Neural cell (in vitro differentiated cells): Measurements from ENCODE around the gene OXNAD1. TPM values are rescaled to one million over a fixed set of nuclear protein-coding genes. Genes with fewer than 3 reads are reported as not detected.

ENCODE experiments used
- H2AFZ ChIP-seq: fragments of 200-600, 300-800 bp; sonication (generic), shearing (Covaris generic); 2 replicates; pipeline ENCODE4 v1.6.0; 2014; ENCODE audit warnings: low read depth, mild to moderate bottlenecking, antibody characterized with exemption, low read length, moderate library complexity
- H3F3A ChIP-seq: fragments of 200-600 bp; shearing (Covaris generic); 2 replicates; pipeline ENCODE4 v1.6.1; 2016; ENCODE audit warnings: mild to moderate bottlenecking, moderate library complexity, mixed read lengths, antibody characterized with exemption, low read length; ENCODE audit not compliant: insufficient read depth, poor library complexity, severe bottlenecking
- H3K27ac ChIP-seq: fragments of 200-600, 300-800 bp; sonication (generic), shearing (Covaris generic); 2 replicates; pipeline ENCODE4 v1.5.1; 2014; ENCODE audit warnings: mild to moderate bottlenecking, low read length, moderate library complexity
- H3K27me3 ChIP-seq: fragments of 300-800, 200-600 bp; sonication (generic), shearing (Covaris generic); 2 replicates; pipeline ENCODE4 v1.6.0; 2014; ENCODE audit warnings: mild to moderate bottlenecking, low read depth, low read length, moderate library complexity; ENCODE audit not compliant: insufficient read depth
- H3K36me3 ChIP-seq: fragments of 300-800, 200-600 bp; sonication (generic), shearing (Covaris generic); 2 replicates; pipeline ENCODE4 v1.5.1; 2014; ENCODE audit warnings: mild to moderate bottlenecking, antibody characterized with exemption, low read length, moderate library complexity; ENCODE audit not compliant: insufficient read depth
- H3K4me2 ChIP-seq: fragments of 300-800, 200-600 bp; sonication (generic), shearing (Covaris generic); 2 replicates; pipeline ENCODE4 v1.6.0; 2014; ENCODE audit warnings: mild to moderate bottlenecking, low read length
- H3K4me3 ChIP-seq: fragments of 300-800, 200-600 bp; sonication (generic), shearing (Covaris generic); 2 replicates; pipeline ENCODE4 v1.5.1; 2014; ENCODE audit warnings: mild to moderate bottlenecking, low read length, moderate library complexity
- H3K79me2 ChIP-seq: fragments of 200-600 bp; shearing (Covaris generic); replicated peaks from 2 replicates; pipeline ENCODE4 v1.6.0; 2014; ENCODE audit warnings: mild to moderate bottlenecking, low read length, moderate library complexity; ENCODE audit not compliant: insufficient read depth
- H3K9ac ChIP-seq: fragments of 300-800, 200-600 bp; sonication (generic), shearing (Covaris generic); 2 replicates; pipeline ENCODE4 v1.6.1; 2016; ENCODE audit warnings: mild to moderate bottlenecking, low read length, mixed read lengths
- H3K9me2 ChIP-seq: fragments of 200-600 bp; shearing (Covaris generic); 2 replicates; pipeline ENCODE4 v1.6.1; 2016; ENCODE audit warnings: mild to moderate bottlenecking, low read length, mixed read lengths; ENCODE audit not compliant: insufficient read depth
- H3K9me3 ChIP-seq: fragments of 200-600, 300-800 bp; sonication (generic), shearing (Covaris generic); 2 replicates; pipeline ENCODE4 v1.6.1; 2016; ENCODE audit warnings: mild to moderate bottlenecking, mixed run types, low read length, moderate library complexity, mixed read lengths
- H4K20me1 ChIP-seq: fragments of 200-600 bp; shearing (Covaris generic); 2 replicates; pipeline ENCODE4 v1.6.1; 2016; ENCODE audit warnings: mild to moderate bottlenecking, mixed run types; ENCODE audit not compliant: insufficient read depth
- EP300 ChIP-seq: fragments of 450-650 bp; conservative IDR thresholded peaks from 2 replicates; pipeline ENCODE4 v1.6.1; 2014; ENCODE audit warnings: antibody characterized with exemption, mild to moderate bottlenecking, moderate library complexity; ENCODE audit not compliant: poor library complexity, severe bottlenecking
- EZH2 ChIP-seq: fragments of 200-600, 300-800 bp; shearing (Covaris generic), sonication (generic); IDR thresholded peaks from 2 replicates; pipeline ENCODE4 v1.6.1; 2014; ENCODE audit warnings: antibody characterized with exemption, low read length, borderline replicate concordance, mild to moderate bottlenecking; ENCODE audit not compliant: insufficient read depth, poor library complexity, severe bottlenecking
- MXI1 ChIP-seq: fragments of 450-650 bp; conservative IDR thresholded peaks from 2 replicates; pipeline ENCODE4 v1.6.1; 2014; ENCODE audit warnings: antibody characterized with exemption, mild to moderate bottlenecking; ENCODE audit not compliant: poor library complexity, severe bottlenecking
- POLR2AphosphoS5 ChIP-seq: IDR thresholded peaks from 2 replicates; pipeline ENCODE4 v1.6.1; 2012
- RAD21 ChIP-seq: fragments of 450-650 bp; conservative IDR thresholded peaks from 2 replicates; pipeline ENCODE4 v1.6.1; 2014; ENCODE audit warnings: antibody characterized with exemption, mild to moderate bottlenecking, moderate library complexity
- SMC3 ChIP-seq: fragments of 450-650 bp; conservative IDR thresholded peaks from 2 replicates; pipeline ENCODE4 v1.6.1; 2014; ENCODE audit warnings: antibody characterized with exemption, mild to moderate bottlenecking, moderate library complexity; ENCODE audit not compliant: poor library complexity
- TAF1 ChIP-seq: IDR thresholded peaks from 2 replicates; pipeline ENCODE4 v1.6.1; 2012; ENCODE audit warnings: low read depth
- polyA plus RNA-seq: library from polyadenylated mRNA; depleted of rRNA; stranded (reverse); fragments of >200 nt; gene quantifications from 2 replicates; pipeline ENCODE4 v1.2.3, GENCODE V29; 2014
- TF ChIP-seq, protein P1 (sequence below): fragments of 450-650 bp; IDR thresholded peaks from 2 replicates; pipeline ENCODE4 v1.5.1; 2014; ENCODE audit warnings: antibody characterized with exemption, mild to moderate bottlenecking, moderate library complexity; ENCODE audit not compliant: poor library complexity, severe bottlenecking
- TF ChIP-seq, protein P2 (sequence below): IDR thresholded peaks from 2 replicates; pipeline ENCODE4 v1.6.1; 2012; ENCODE audit warnings: borderline replicate concordance

Gene OXNAD1
- polyA plus RNA-seq, 1 donor from 2014 or later = 16.4 TPM

- no peak for TF ChIP-seq MXI1
These were observed 15.7 kb upstream of the OXNAD1 start (continued) for GRCh38 chr3:16249336-16249735.

DNA sequence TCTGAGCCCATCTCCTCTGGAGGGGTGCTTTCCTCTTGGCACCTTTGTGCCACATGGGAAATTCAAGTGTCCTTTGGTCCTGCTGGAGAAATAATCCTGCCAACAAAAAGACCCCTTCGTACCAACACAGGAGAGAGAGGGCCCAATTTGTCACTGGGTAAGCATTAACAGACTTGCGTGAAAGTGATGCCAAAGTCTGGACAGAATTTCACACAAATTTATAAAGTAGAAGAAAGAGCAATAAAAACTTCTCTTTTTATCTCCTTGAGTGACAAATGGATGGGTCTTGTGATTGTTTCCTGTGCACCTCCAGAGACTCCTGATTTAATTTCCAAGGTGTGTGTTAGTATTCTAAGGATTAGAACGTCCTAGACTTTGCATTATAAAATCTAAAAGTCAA, 15.1 kb upstream of the OXNAD1 start:
- Histone ChIP-seq H4K20me1 (no peaks in the 10 kb centered on the region), H3K9ac (no peak overlapping the region), H3K27ac (no peak overlapping the region), H3K36me3 (no peaks in the 10 kb centered on the region), H3K9me2 (no peaks in the 10 kb centered on the region), H2AFZ (no peak overlapping the region), H3F3A (no peaks in the 10 kb centered on the region), H3K9me3 (no peaks in the 10 kb centered on the region), H3K79me2 (no peaks in the 10 kb centered on the region), H3K27me3 (no peaks in the 10 kb centered on the region), H3K4me3 (no peak overlapping the region), H3K4me2 (no peak overlapping the region)
- TF ChIP-seq, protein P1, sequence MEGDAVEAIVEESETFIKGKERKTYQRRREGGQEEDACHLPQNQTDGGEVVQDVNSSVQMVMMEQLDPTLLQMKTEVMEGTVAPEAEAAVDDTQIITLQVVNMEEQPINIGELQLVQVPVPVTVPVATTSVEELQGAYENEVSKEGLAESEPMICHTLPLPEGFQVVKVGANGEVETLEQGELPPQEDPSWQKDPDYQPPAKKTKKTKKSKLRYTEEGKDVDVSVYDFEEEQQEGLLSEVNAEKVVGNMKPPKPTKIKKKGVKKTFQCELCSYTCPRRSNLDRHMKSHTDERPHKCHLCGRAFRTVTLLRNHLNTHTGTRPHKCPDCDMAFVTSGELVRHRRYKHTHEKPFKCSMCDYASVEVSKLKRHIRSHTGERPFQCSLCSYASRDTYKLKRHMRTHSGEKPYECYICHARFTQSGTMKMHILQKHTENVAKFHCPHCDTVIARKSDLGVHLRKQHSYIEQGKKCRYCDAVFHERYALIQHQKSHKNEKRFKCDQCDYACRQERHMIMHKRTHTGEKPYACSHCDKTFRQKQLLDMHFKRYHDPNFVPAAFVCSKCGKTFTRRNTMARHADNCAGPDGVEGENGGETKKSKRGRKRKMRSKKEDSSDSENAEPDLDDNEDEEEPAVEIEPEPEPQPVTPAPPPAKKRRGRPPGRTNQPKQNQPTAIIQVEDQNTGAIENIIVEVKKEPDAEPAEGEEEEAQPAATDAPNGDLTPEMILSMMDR = no peak
- TF ChIP-seq EP300 = no peak
- TF ChIP-seq, protein P2, sequence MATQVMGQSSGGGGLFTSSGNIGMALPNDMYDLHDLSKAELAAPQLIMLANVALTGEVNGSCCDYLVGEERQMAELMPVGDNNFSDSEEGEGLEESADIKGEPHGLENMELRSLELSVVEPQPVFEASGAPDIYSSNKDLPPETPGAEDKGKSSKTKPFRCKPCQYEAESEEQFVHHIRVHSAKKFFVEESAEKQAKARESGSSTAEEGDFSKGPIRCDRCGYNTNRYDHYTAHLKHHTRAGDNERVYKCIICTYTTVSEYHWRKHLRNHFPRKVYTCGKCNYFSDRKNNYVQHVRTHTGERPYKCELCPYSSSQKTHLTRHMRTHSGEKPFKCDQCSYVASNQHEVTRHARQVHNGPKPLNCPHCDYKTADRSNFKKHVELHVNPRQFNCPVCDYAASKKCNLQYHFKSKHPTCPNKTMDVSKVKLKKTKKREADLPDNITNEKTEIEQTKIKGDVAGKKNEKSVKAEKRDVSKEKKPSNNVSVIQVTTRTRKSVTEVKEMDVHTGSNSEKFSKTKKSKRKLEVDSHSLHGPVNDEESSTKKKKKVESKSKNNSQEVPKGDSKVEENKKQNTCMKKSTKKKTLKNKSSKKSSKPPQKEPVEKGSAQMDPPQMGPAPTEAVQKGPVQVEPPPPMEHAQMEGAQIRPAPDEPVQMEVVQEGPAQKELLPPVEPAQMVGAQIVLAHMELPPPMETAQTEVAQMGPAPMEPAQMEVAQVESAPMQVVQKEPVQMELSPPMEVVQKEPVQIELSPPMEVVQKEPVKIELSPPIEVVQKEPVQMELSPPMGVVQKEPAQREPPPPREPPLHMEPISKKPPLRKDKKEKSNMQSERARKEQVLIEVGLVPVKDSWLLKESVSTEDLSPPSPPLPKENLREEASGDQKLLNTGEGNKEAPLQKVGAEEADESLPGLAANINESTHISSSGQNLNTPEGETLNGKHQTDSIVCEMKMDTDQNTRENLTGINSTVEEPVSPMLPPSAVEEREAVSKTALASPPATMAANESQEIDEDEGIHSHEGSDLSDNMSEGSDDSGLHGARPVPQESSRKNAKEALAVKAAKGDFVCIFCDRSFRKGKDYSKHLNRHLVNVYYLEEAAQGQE = no peak
- no peak for TF ChIP-seq EZH2
- no peak for TF ChIP-seq POLR2AphosphoS5
- no peak for TF ChIP-seq MXI1
- TF ChIP-seq RAD21 = no peak
- no peak for TF ChIP-seq TAF1
- no peak for TF ChIP-seq SMC3

DNA sequence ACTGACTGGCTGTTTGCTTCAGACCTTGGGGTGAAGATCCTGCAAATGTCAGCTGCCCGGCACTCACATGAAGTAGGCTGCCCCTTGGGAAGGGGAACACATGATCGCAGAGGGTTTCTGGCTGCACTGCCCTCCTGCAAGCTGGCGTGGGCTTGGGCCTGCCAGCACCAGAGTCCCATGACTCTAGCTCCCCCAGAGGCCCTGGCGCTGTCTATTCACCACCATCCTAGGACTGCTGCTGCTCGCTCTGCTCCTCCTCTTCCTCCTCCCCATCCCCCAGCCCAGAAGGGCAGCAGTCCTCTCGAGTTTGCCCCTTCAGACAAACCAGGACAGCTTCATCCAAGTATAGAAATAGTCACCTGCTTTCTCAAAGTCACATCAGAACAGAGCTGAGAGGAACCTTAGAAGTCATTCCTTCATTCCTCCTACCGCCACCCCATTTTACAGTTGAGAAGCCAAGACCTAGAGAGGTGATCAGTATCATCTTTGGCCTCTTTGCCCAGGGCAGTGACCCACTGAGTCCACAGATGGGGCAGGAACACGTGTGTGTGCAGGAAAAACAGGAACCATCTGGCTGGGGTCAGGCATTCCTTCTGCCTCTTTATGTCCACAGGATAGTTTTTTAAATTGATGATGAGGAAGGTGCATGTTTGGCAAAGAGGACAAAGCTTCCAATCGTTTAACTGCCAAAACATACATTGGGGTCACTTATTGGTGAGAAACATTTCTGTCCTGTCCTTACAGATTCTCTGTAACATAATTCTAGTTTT, 13.5 kb upstream of the OXNAD1 start:
- Histone ChIP-seq H3K27me3 (no peaks in the 10 kb centered on the region), H3K9me2 (no peaks in the 10 kb centered on the region), H3K36me3 (no peaks in the 10 kb centered on the region), H3K27ac (no peak overlapping the region), H3K4me2 (no peak overlapping the region), H2AFZ (no peak overlapping the region), H3K4me3 (no peak overlapping the region), H3F3A (no peaks in the 10 kb centered on the region), H4K20me1 (no peaks in the 10 kb centered on the region), H3K9me3 (no peaks in the 10 kb centered on the region), H3K79me2 (no peaks in the 10 kb centered on the region), H3K9ac (no peak overlapping the region)
- no peak for TF ChIP-seq RAD21
- no peak for TF ChIP-seq TAF1
- TF ChIP-seq SMC3 = no peak
- TF ChIP-seq EZH2 = no peak
- TF ChIP-seq EP300 = no peak
- TF ChIP-seq, protein P1 = no peak
- TF ChIP-seq POLR2AphosphoS5 = no peak
- no peak for TF ChIP-seq MXI1
- TF ChIP-seq, protein P2 = no peak
